HEK293T (cell line): Measurements from ENCODE around the gene GDF2.

Experiments
- FOXK2 ChIP-seq: fragments of 450-650 bp; IDR thresholded peaks from 2 replicates; pipeline ENCODE4 v1.6.1; 2016; ENCODE audit warnings: mild to moderate bottlenecking
- NFRKB ChIP-seq: fragments of 450-650 bp; IDR thresholded peaks from 2 replicates; pipeline ENCODE4 v1.6.1; 2016; ENCODE audit warnings: mild to moderate bottlenecking, moderate library complexity

DNA sequence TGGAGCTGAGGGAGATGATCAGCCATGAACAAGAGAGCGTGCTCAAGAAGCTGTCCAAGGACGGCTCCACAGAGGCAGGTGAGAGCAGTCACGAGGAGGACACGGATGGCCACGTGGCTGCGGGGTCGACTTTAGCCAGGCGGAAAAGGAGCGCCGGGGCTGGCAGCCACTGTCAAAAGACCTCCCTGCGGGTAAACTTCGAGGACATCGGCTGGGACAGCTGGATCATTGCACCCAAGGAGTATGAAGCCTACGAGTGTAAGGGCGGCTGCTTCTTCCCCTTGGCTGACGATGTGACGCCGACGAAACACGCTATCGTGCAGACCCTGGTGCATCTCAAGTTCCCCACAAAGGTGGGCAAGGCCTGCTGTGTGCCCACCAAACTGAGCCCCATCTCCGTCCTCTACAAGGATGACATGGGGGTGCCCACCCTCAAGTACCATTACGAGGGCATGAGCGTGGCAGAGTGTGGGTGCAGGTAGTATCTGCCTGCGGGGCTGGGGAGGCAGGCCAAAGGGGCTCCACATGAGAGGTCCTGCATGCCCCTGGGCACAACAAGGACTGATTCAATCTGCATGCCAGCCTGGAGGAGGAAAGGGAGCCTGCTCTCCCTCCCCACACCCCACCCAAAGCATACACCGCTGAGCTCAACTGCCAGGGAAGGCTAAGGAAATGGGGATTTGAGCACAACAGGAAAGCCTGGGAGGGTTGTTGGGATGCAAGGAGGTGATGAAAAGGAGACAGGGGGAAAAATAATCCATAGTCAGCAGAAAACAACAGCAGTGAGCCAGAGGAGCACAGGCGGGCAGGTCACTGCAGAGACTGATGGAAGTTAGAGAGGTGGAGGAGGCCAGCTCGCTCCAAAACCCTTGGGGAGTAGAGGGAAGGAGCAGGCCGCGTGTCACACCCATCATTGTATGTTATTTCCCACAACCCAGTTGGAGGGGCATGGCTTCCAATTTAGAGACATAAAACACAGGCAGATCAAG, 3.3 kb downstream of the GDF2 start:
- TF ChIP-seq FOXK2 (no peak), NFRKB (no peak)
